GM18499 (cell line): ENCODE results near the gene CTRB2.

Source experiments
- ATAC-seq: cut with Tn5 transposase; IDR thresholded peaks from one replicate; pipeline ENCODE4 v1.9.1; 2021; ENCODE audit warnings: moderate number of reproducible peaks; ENCODE audit not compliant: insufficient read depth, unreplicated experiment

The CTRB2 gene

DNA sequence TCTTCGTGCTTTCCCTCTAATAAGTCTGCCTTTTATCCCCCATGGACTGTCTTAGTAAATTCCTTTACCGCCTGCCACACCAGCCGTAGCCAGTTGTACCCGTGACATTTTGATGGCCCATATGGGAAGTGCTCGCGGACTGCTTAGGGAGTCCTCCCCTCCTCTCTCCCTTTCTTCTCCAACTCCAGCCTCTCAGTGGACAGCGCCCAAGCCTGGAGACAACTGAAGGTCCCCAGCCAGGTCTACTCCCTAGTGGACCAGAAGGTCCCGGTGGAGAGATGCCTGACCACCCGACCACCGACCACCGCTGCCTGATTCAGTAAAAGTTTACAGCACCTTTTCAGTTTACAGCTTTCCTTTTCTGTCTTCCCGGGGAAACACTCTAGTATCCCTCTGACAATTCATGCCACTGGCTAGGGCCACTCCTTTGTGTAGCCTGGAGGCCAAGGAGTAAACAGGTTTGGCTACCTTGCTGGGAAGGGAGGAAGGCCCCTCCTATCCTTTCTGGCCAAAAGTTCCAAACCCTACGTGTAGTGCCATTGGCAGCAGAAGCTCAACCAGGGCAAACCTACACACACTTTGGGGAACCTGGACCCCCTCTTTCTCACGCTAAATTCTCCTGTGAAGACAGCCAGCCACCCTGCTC is 18.0 kb downstream of the CTRB2 start:
- ATAC-seq = no peak

DNA sequence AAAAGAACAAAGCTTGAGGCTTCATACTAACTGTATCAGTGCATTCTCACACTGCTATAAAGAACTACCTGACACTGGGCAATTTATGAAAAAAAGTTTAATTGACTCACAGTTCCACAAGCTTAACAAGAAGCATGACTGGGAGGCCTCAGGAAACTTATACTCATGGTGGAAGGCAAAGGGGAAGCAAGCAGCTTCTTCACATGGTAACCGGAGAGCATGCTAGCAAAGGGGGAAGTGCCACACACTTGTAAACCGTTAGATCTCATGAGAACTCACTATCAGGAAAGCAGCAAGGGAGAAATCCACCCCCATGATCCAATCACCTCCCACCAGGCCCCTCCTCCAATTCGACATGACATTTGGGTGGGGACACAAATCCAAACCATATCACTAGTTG is 25.3 kb downstream of the CTRB2 start:
- no peak for ATAC-seq

DNA sequence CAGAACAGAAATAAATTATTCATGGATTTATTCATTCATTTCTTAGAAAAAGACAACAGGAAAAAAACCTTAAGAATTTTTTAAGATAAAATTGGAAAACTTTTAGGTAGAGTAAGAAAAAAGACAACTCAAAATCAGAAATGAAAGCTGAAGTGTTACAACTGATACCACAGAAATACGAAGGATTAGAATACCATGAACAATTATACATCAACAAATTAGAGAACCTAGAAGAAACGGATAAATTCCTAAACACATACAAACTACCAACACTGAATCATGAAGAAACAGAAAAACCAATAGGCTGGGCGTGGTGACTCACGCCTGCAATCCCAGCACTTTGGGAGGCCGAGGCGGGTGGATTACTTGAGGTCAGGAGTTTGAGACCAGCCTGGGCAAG is 27.8 kb downstream of the CTRB2 start:
- no peak for ATAC-seq

DNA sequence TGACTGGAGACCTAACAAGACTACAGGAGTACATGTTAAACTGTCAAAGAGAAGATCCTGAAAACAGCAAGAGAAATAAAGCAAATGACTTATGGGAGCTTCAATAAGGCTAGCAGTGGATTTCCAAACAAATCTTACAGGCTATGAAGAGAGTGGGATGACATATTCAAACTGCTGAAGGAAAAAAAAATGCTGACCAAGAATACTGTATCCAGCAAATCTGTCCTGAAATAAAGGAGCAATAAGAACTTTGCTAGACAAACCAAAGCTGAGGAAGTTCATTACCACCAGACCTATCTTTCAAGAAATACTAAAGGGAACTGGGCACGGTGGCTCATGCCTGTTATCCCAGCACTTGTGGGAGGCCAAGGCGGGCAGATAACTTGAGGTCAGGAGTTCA is 30.0 kb downstream of the CTRB2 start:
- ATAC-seq = no peak

DNA sequence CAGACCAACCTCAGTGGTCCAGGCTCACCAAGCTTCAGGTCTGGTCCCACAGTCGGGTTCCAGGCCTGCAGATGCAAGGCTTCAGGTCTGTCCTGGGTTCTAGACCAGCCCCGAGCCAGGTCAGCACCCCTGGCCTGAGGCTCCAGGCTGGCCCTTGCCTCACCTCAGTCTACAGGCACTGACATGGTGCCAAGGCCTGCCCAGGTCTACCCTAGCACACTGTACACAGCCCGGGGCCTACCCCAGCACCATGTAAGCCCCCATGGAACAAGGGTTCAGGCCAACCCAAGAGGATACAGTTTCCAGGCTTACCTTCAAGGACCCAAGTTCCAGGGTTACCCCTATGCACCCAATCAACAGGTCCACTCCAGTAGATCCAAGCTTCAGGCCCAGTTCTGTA is 31.9 kb downstream of the CTRB2 start:
- no peak for ATAC-seq

DNA sequence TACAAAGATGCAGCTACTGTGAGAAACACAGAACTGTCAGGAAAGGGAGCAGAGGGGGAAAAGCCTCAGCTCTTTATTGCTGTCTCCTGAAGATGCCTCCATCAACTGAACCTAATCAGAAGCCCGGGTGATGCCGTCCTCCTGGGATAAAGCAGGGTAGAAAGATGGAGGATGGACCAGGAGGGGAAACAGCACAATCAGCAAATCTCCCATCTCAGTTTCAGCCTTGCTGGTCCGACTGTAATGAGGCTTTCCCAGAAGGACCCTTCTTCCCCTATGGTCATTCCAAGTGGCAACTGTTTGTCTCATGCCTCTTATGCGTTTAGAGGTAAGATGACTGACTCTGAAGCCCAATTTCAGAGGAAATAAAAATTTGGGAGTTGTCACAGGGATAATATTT is 34.4 kb downstream of the CTRB2 start:
- ATAC-seq = no peak

DNA sequence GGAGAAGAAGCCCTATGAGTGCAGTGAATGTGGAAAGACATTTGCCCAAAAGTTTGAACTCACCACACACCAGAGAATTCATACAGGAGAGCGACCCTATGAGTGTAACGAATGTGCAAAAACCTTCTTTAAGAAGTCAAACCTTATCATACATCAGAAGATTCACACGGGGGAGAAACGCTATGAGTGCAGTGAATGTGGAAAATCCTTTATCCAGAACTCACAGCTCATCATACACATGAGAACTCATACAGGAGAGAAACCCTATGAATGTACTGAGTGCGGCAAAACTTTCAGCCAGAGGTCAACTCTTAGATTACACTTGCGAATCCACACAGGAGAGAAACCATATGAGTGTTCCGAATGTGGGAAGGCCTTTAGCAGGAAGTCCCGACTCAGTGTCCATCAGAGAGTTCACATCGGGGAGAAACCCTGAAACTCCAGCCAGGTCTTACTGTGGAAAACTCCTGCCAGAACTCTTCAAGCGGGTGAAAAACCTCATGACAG is 37.0 kb downstream of the CTRB2 start:
- no peak for ATAC-seq

DNA sequence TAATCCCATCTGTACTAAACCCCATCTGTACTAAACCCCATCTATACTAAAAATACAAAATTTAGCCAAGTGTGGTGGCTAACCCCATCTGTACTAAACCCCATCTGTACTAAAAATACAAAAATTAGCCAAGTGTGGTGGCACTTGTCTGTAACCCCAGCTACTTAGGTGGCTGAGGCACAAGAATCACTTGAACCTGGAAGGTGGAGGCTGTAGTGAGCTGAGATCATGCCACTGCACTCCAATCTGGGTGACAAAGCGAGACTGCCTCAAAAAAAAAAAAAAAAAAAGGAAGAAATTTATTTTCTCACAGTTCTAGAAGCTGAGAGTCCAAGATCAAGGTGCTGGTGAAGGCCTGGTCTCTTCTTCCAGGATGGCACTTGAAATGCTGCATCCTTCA is 46.6 kb downstream of the CTRB2 start:
- no peak for ATAC-seq
